ENCODE measurements around the gene SZRD1.

SZRD1 gene

GRCh38 chr1:16441282-16441665 is 74.2 kb downstream of the SZRD1 start:
- no peak for DNase-seq

GRCh38 chr1:16442265-16442664 is 75.2 kb downstream of the SZRD1 start:
- no peak for DNase-seq

GRCh38 chr1:16442941-16443340 is 75.9 kb downstream of the SZRD1 start:
- no peak for DNase-seq

GRCh38 chr1:16443975-16444770 is 77.1 kb downstream of the SZRD1 start:
- DNase-seq, result no peak

- no peak for DNase-seq
These were observed 78.0 kb downstream of the SZRD1 start for GRCh38 chr1:16445052-16445451.

- no peak for DNase-seq
These were observed 79.1 kb downstream of the SZRD1 start for GRCh38 chr1:16446116-16446515.

- DNase-seq, result no peak
These were observed 80.6 kb downstream of the SZRD1 start for GRCh38 chr1:16447641-16448040.

Data from SW 1271 (cell line).